Heart right ventricle (tissue), 16 donors: ENCODE measurements around the gene GPHN. TPM values are rescaled to one million over a fixed set of nuclear protein-coding genes. Genes with fewer than 3 reads are reported as not detected.

Experiments used
- ATAC-seq, 8 donors: fragments of 200-7000 bp; cut with Tn5 transposase; one replicate each; pipeline ENCODE4 v1.9.1; 2020; ENCODE audit warnings: mild to moderate bottlenecking in 8 of 8, moderate library complexity in 8 of 8, moderate number of reproducible peaks in 1 of 8
- DNase-seq, 2 donors: peaks; one replicate each; pipeline ENCODE4 v3.0.0-alpha.2; 2020
- H3K27ac ChIP-seq, 10 donors: fragments of 200-600 bp; sonication (generic) in 2 of 10; one replicate each; pipeline versions ENCODE4 v1.5.0 to v1.8.0; 2020 to 2022; ENCODE audit warnings: mild to moderate bottlenecking in 3 of 10
- H3K27me3 ChIP-seq, 7 donors: fragments of 200-600 bp; one replicate each; pipeline ENCODE4 v1.8.0; 2021 to 2022; ENCODE audit warnings: mild to moderate bottlenecking in 2 of 7
- H3K36me3 ChIP-seq, 9 donors: fragments of 200-600 bp; sonication (generic) in 1 of 9; one replicate each; pipeline versions ENCODE4 v1.5.0 to v1.8.0; 2020 to 2022; ENCODE audit warnings: mild to moderate bottlenecking in 2 of 9
- H3K4me1 ChIP-seq, 9 donors: fragments of 200-600 bp; sonication (generic) in 1 of 9; one replicate each; pipeline versions ENCODE4 v1.5.0 to v1.8.0; 2020 to 2022; ENCODE audit warnings: mild to moderate bottlenecking in 4 of 9
- H3K4me3 ChIP-seq, 10 donors: fragments of 200-600 bp; sonication (generic) in 2 of 10; one replicate each; pipeline versions ENCODE4 v1.5.0 to v1.8.0; 2020 to 2022; ENCODE audit warnings: mild to moderate bottlenecking in 7 of 10, moderate library complexity in 2 of 10
- H3K9me3 ChIP-seq, 11 donors: fragments of 200-600 bp in 10 of 11; sonication (generic) in 2 of 11; one replicate each; pipeline versions ENCODE4 v1.5.0 to v1.8.0; 2013 to 2022; ENCODE audit warnings: mild to moderate bottlenecking in 2 of 11, control low read depth in 1 of 11, moderate library complexity in 1 of 11
- WGBS, 2 donors: extraction: QIAGEN DNeasy Blood & Tissue Kit; methylation state at CpG; one replicate each; pipeline ENCODE4 v1.1.7; 2013; ENCODE audit warnings: inconsistent platforms in 1 of 2; 5-methylcytosine and 5-hydroxymethylcytosine counted together
- intact Hi-C, 10 donors: fragments of 100-400 bp; cut with DNase I; formaldehyde crosslinking; loops; one replicate each; pipeline versions ENCODE4 v1.11.1 to v1.14.2; 2022
- polyA plus RNA-seq, 2 donors: library from polyadenylated mRNA; stranded (reverse); fragments of 200-250 nt; gene quantifications; one replicate each; pipeline ENCODE4 v1.2.3, GENCODE V29; 2013
- total RNA-seq, 10 donors: library from RNA; stranded (reverse); fragmentation: NEBNext Ultra II Directional in 3 of 10; extraction: Animal tissue kit (Norgen Biotek cat#: 25700) in 3 of 10; gene quantifications; one replicate each; pipeline versions ENCODE4 v1.2.1 to v1.2.4, GENCODE V29; 2021 to 2023
- TF ChIP-seq, protein P1 (sequence below), 9 donors: fragments of 200-600 bp; sonication (generic) in 2 of 9; IDR thresholded peaks; one replicate each; pipeline versions ENCODE4 v1.5.0 to v1.8.0; 2021 to 2022; ENCODE audit warnings: antibody characterized with exemption in 9 of 9, mild to moderate bottlenecking in 5 of 9, moderate library complexity in 1 of 9
- donor health status: Arrhythmogenic right ventricular cardiomyopathy.
- donor health status: ischemic (EF 13 %, LVEDD 7.1; RV severe dilation, severe dysfunction).
- donor health status: healthy with polysubstance abuse.
- donor health status: DM: no; HTN: yes; CAD: no.
- donor health status: DM: no; HTN: no; CAD: no.
- donor health status: ischemic (EF 25% LVEDD 6.9; RV normal size, moderate dysfunction).
- donor health status: ischemic (EF 25% LVEDD 5.7; RV mildly dilated, moderate dysfunction).
- donor health status: healthy.
- donor health status: DM: yes; HTN: yes; CAD: no.
- donor health status: Ischemic cardiomyopathy.
- donor health status: ischemic (EF 35%, LVEDD 5.7; RV mildly dilated, moderate dysfunction).
- donor health status: nonischemic (EF 11% LVEDD 7.7; RV severe dilation, severe dysfunction).
- donor health status: DM: yes; HTN: yes; CAD: no.
- donor health status: PGD.
- donor health status: ischemic (EF 29% LVEDD 5.4; RV normal size, mild dysfunction).
- donor health status: nonischemic (EF 23%, LVEDD 6.1; RV moderate dilation, normal function).

GPHN gene
- total and polyA plus RNA-seq, 12 donors: 12.2 to 48.0 (median 32.2) TPM

DNA sequence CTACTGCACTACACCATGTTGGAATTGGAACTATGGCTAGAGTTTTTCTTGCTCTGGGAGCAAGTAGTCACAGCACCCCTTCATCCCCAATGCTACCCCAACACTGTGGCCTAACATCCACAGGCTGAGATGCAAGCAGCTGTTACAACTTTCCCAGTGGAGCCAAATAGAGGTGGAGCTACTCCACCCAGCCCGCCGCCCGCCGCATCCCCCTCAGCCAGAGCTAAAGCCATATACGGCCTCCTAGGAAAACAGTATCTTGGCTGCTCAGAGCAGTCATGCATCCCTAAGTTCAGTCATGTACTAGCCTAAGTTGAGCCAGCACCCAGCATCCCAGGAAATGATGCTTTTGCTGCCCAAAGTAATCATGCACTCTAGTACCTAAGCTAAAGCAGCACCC is 664.1 kb downstream of the GPHN start:
- Histone ChIP-seq H3K4me3 (no peak overlapping the region), H3K36me3 (peaks cover 0 to 35% (median 7%) of the 10 kb centered on the region in 9 donors), H3K9me3 (peaks cover 0 to 43% (median 8%) of the 10 kb centered on the region in 11 donors), H3K27ac (no peak overlapping the region), H3K27me3 (no peaks in the 10 kb centered on the region), H3K4me1 (no peaks in the 10 kb centered on the region)
- DNase-seq: no peak
- intact Hi-C loops: no loop called here
- no peak for ATAC-seq
- TF ChIP-seq, protein P1, sequence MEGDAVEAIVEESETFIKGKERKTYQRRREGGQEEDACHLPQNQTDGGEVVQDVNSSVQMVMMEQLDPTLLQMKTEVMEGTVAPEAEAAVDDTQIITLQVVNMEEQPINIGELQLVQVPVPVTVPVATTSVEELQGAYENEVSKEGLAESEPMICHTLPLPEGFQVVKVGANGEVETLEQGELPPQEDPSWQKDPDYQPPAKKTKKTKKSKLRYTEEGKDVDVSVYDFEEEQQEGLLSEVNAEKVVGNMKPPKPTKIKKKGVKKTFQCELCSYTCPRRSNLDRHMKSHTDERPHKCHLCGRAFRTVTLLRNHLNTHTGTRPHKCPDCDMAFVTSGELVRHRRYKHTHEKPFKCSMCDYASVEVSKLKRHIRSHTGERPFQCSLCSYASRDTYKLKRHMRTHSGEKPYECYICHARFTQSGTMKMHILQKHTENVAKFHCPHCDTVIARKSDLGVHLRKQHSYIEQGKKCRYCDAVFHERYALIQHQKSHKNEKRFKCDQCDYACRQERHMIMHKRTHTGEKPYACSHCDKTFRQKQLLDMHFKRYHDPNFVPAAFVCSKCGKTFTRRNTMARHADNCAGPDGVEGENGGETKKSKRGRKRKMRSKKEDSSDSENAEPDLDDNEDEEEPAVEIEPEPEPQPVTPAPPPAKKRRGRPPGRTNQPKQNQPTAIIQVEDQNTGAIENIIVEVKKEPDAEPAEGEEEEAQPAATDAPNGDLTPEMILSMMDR (IDR thresholded peaks at IDR 0.05): no peak
- WGBS, 2 donors: 97% methylated on average over 5 of the region's 5 CpGs

DNA sequence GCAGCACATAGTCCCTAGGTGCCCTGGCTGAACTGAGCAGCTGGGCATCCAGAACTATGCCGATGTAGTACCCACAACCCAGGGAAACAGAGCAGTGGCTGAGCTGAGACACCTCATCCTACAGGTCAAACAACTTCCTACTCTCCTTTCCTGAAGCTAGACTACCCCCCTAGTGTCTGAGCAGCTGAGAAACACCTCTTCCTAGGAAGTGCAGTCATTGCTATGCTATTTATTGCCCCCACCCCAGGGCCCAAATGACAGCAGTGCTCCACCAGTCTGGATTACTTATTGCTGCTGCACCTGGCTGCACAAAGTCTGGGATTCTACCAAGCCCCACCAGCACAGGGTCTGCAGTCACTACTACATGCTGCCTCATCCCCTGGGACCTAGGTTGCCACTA is 664.6 kb downstream of the GPHN start:
- ATAC-seq: no peak
- no peaks in the 10 kb centered on the region for H3K4me1 ChIP-seq
- WGBS, 2 donors: 90 to 97% methylated on average over 1 of the region's 1 CpG
- H3K27me3 ChIP-seq: no peaks in the 10 kb centered on the region
- peaks cover 0 to 48% (median 8%) of the 10 kb centered on the region in 11 donors for H3K9me3 ChIP-seq
- TF ChIP-seq, protein P1 (IDR thresholded peaks at IDR 0.05): no peak
- no peak overlapping the region for H3K4me3 ChIP-seq
- peaks cover 0 to 35% (median 7%) of the 10 kb centered on the region in 9 donors for H3K36me3 ChIP-seq
- intact Hi-C loops: no loop called here
- DNase-seq: no peak
- no peak overlapping the region for H3K27ac ChIP-seq

DNA sequence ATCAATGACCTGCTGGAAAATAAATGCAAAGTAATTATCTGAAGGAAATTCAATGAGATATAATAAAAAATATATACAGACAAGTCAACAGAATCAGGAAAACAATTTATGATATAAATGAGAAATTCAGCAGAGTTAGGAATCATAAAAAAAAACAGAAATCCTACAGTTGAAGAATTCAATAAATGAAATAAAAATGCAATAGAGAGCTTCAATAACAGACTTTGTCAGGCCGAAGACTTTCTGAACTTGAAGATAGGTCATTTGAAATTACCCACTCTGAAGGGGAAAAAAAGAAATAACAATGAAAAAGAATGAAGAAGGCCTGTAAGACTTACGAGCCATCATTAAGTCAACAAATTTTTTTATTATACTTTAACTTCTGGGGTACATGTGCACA is 665.8 kb downstream of the GPHN start:
- peaks cover 0 to 38% (median 4%) of the 10 kb centered on the region in 9 donors for H3K36me3 ChIP-seq
- DNase-seq (no peak), ATAC-seq (no peak)
- 96 to 99% methylated on average over 2 of the region's 2 CpGs for WGBS, 2 donors
- intact Hi-C loops: no loop called here
- no peaks in the 10 kb centered on the region for H3K27me3 ChIP-seq
- no peak overlapping the region for H3K27ac ChIP-seq
- peaks cover 0 to 60% (median 15%) of the 10 kb centered on the region in 11 donors for H3K9me3 ChIP-seq
- no peaks in the 10 kb centered on the region for H3K4me1 ChIP-seq
- TF ChIP-seq, protein P1 (IDR thresholded peaks at IDR 0.05): no peak
- H3K4me3 ChIP-seq: no peak overlapping the region

- intact Hi-C loops: no loop called here
- WGBS, 2 donors: 84 to 89% methylated on average over 5 of the region's 5 CpGs
- Histone ChIP-seq H3K9me3 (no peaks in the 10 kb centered on the region), H3K4me1 (peaks cover 0 to 9% (median 0%) of the 10 kb centered on the region in 9 donors), H3K36me3 (peaks cover 0 to 8% (median 0%) of the 10 kb centered on the region in 9 donors), H3K27me3 (no peaks in the 10 kb centered on the region), H3K4me3 (no peak overlapping the region), H3K27ac (no peak overlapping the region)
- no peak for ATAC-seq
- TF ChIP-seq, protein P1 (IDR thresholded peaks at IDR 0.05): no peak
- DNase-seq: no peak
Observed at GRCh38 chr14:67186172-67186768, 678.3 kb downstream of the GPHN start.
